Endometrial microvascular endothelial cells (primary cell): ENCODE measurements around the gene SPPL2B. TPM values are rescaled to one million over a fixed set of nuclear protein-coding genes. Genes with fewer than 3 reads are reported as not detected.

Experiments used
- in situ Hi-C: cut with HindIII; loops from 2 replicates; pipeline ENCODE4 v1.10.0; 2017; ENCODE audit warnings: low sequenced_read_pairs, low pct_unique_long_range_greater_than_20kb; ENCODE audit errors: inconsistent ontology term
- total RNA-seq: library from RNA; depleted of rRNA; stranded (reverse); fragments of >200 nt; gene quantifications from one replicate; pipeline ENCODE4 v1.2.3, GENCODE V29; 2015; ENCODE audit errors: inconsistent ontology term

Gene SPPL2B
- total RNA-seq, 1 donor from 2014 or later = 53.6 TPM

DNA sequence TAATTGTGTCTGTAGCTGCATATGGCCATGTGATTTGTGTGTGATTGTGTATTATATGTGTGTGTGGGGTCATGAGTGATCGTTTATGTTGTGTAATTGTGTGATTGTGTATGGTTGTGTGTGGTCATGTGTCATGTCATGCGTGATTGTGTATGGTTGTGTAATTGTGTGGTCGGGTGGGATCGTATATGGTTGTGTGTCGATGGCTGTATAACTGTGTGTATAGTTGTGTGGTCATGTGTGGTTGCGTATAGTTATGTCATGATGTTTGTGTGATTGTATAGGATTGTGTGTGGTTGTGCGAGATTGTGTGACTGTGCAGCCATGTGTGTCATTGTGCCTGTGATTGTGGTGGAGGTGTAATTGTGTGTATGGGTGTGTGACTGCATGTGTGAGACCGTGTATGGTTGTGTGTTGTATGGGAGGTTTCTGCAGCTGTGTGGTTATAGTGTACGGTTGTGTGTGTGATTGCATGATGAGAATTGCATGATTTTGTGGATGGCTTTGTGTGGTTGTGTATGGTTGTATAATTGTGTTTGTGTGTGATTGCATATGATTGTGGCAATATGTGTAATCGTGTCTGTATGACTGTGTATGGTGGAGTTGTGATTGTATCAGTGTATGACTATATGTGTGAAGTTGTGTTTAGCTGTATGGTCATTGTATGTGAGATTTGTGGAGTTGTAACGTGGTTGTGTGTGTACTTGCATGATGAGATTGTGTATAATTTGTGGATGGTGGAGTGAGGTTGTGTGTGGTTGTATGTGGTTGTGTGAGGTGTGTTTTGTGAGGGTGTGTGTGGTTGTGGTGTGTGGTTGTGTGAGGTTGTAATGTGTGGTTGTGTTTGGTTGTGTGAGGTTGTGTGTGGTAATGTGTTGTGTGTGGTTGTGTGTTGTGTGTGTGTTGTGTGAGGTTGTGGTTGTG, 33.8 kb downstream of the SPPL2B start:
- in situ Hi-C loops = no loop called here

DNA sequence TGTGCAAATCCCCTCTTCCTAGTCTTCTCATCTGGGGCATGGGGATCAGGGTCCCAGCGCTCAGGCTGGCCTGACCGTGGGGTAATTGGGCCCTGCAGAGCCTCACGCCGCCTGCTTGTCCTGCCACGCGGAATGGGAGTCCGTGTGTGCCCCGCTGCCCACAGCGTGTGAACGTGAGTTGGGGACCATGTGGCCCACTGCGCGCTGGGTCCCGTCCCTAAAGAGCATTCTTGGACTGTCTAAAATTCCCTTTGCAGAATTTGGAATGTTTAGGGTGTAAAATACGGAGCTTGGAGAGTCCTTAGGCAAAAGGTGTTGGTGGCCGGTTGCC, 34.5 kb downstream of the SPPL2B start:
- in situ Hi-C loops = no loop called here

DNA sequence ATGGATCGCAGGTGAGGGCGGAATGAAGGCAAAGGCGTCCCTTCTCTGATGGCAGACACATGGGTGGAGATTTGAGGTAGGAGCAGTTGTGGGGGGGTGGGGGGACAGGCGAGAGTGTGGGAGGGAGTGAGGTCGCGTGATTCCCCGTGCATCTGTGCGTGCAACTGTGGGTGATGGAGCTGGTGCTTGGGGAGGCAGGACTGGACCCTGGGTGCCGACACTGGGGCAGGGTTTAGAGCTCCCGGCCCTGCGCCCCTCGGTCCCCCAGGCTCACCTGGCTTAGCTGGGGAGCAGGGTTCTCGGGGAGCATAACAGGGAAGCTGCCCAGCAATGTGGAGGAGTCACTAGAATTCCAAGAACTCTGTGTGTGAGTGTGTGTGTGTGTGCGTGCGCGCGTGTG, 34.9 kb downstream of the SPPL2B start:
- in situ Hi-C loops = no loop called here

DNA sequence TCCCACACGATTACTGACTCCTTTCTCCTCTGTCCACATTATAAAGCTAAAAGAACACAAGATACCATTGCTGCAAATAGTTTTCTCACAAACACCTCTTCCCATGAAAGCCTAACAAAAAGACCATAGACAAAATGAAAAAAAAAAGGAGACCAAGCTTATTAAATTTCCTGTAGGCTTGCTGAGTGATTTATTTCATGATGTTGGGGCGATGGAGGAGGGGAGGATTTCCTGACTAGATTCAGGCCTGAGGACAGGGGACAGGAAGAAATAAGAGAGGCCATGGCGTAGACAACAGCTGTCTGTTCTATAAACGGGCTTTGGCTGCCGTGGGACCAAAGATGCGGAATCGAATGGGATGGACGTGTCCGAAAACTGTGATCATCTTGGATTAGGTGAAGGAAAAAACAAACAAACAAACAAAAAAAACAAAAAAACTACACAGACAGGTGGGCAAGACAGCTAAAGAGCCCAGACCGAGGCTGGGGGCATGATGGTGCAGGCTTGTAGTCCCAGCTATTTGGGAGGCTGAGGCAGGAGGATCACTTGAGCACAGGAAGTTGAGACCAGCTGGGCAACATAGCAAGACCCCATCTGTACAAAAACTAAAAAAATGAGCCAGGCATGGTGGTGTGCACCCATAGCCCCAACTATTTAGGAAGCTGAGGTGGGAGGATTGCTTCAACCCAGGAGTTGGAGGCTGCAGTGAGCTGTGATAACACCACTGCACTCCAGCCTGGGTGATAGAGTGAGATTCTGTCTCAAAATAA, 36.9 kb downstream of the SPPL2B start:
- in situ Hi-C loops = no loop called here

DNA sequence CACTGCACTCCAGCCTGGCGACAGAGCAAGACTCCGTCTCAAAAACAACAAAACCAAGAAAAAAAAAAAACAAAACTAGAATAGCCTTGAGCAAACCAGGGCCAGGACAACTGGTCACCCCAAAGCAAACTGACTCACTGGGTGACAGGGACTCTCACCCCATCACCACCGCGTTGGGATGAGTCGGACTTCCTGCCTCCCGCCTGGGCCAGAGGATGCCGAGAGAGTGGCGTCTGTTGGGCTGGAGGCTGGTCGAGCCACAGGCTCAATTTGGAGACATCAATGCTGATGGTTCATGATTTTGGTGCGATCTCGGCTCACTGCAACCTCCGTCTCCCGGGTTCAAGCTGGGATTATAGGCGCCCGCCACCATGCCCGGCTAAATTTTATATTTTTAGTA, 43.2 kb downstream of the SPPL2B start:
- in situ Hi-C loops = no loop called here

DNA sequence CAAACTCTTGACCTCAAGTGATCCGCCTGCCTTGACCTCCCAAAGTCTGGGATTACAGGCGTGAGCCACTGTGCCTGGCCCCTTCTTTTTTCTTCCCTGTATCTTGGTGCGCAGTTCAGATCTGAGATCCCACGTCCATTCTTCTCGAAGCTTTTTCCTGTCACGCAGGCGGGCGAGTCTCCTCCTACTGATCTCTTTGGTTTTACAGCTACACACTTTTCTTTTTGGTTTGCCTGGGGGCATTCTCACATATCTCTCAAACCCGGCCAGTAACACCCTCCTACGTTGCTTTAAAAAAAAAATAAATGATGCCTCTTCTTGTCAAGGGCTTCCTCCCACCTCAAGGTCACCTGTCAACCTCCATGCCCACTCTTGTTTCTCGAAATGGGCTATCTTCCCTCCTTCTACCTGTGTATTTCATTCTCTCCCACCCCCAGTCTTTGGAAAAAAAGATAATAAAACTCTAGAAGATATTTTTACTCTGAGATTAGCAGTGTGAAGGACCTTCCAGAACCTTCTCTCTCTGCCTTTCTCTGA, 43.7 kb downstream of the SPPL2B start:
- in situ Hi-C loops = no loop called here

DNA sequence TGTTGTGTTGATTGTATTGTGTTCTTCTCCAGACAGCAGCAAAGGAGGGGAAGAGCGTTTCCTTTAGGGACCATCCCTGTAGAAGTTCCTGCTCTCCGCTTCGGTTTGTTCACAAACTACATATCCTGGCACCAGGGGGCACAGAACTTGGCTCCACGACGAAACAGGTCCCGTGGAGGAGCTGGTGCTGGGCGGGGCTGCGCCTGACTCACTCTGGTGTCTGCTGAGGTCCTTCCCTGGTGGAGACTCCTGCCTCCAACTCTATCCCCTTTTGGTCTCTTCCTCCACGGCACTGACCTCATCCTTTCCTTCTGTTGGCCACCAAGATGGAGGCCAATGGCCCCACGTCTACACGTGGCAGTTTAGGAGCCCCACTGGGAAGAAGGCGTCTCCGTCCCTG, 46.3 kb downstream of the SPPL2B start:
- in situ Hi-C loops = no loop called here

DNA sequence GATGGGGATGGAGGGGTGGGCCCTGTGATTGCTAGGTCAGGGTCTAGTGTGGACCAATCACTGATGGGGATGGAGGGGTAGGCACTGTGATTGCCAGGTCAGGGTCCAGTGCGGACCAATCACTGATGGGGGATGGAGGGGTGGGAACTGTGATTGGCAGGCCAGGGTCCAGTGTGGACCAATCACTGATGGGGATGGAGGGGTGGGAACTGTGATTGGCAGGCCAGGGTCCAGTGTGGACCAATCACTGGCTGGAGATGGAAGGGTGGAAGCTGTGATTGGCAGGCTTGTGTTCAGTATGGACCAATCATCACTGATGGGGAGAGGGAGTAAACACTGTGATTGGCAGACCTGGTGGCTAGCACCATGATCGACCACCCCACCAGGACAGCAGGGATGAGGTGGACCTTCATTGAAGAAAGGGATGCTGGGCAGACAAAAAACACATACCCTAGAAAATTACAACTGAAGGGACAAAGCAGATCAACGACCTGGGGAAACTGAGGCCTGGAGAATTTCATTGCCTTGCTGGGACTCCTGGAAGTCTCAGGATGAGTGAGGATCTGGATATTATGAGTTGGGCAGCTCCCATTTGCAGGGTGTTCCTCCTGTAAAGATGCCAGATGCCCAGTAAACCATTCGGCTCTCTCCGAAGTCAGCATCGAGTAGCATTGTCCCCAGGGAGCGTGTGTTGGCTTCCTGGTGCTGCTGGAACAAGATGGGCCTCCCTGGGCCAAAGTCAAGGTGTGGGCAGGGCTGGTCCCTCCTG, 47.1 kb downstream of the SPPL2B start:
- in situ Hi-C loops = no loop called here

DNA sequence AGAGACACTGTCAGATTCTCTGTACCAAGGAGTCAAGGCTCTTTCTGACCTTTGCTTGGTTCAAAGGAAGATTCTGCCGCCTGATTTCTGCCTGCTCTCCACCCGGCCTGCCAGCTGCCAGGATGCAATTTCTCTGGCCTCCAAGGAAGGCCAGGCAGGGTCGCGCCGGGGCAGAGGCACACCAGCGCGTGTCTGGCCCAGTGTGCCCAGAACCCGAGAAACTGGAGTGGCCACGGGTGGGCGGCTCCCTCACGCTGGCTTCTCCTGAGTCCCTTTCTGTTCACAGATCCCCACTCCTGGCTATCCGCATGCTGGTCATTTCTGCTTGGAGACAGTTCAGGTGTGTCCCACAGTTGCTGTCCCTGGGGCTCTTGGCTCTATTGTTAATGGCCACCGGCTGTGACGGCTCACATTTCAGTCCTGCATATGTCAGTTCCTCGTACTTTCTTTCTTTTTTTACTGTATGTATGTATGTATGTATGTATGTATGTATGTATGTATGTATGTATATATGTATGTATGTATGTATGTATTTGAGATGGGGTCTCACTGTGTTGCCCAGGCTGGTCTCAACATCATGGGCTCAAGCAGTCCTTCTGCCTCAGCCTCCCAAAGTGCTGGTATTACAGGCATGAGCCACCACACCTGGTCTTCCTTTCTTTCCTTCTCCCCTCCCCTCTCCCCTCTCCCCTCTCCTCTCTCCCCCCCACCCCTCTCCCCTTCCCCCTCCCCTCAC, 48.5 kb downstream of the SPPL2B start:
- in situ Hi-C loops = no loop called here

DNA sequence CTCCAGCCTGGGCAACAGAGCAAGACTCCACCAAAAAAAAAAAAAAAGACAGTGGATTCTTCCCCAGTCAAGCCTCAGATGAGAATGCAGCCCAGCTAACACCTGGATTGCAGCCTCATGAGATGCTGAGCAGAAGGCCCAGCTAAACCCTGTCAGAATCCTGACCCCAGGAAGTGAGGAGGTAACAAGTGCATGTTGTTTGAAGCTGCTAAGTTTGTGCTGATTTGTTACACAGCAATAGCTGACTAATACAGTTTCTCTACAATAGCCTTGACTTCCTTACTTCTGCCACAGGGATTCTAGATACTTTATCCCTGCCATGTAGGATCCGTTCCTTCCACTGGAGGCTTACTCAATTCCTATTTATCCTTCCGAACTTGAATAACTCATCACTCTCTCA, 52.1 kb downstream of the SPPL2B start:
- in situ Hi-C loops = no loop called here

DNA sequence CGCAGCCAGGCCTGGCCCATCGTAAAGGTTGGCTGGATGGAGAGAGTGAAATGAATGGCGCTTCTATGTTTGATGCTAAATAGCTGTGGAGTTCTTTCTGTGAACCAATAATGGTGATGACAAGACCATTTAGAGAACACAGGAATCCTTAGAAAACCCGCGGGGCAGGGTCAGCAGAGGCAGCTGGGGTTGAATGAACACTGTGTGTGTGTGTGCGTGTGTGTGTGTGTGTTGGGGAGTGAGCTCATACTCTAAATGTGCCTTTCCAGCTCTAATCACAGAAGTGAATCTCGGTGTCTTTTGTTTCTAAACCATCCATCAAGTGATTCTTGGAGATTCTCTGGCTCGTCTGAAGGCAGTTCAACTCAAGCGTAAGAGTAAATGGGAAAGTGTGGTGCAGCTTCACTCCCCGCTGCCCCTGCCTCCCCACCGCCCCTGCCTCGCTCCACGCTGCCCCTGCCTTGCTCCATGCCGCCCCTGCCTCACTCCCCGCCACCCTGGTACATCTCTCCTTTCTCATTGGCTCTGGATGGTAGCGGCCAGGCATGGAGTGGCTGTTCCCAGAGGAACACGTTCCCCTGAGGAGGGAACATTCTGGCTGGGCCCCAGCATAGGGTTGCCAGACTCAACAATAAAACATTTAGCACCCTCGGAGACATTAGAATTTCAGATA, 52.8 kb downstream of the SPPL2B start:
- in situ Hi-C loops = no loop called here

DNA sequence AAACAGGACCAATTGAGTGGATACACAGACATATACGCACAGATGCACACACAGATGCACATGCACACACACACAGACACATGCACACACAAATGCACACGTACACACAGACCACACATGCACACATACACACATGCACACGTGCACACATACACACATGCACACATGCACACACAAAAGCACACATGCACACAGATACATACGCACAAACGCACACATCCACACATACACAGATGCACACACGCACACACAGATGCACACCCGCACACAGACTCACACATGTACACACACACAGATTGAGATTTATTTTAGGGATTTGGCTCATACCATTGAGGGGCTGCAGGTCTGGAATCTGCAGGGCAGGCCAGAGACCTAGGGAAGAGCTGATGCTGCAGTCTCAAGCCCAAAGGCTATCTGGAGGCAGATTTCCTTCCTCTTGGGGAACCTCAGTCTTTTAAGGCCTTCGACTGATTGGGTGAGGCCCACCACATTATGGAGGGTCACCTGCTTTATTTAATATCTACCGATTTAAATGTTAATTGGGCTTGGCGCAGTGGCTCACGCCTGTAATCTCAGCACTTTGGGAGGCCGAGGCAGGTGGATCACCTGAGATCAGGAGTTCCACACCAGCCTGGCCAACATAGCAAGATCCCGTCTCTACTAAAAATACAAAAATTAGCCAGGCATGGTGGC, 54.2 kb downstream of the SPPL2B start:
- in situ Hi-C loops = no loop called here

DNA sequence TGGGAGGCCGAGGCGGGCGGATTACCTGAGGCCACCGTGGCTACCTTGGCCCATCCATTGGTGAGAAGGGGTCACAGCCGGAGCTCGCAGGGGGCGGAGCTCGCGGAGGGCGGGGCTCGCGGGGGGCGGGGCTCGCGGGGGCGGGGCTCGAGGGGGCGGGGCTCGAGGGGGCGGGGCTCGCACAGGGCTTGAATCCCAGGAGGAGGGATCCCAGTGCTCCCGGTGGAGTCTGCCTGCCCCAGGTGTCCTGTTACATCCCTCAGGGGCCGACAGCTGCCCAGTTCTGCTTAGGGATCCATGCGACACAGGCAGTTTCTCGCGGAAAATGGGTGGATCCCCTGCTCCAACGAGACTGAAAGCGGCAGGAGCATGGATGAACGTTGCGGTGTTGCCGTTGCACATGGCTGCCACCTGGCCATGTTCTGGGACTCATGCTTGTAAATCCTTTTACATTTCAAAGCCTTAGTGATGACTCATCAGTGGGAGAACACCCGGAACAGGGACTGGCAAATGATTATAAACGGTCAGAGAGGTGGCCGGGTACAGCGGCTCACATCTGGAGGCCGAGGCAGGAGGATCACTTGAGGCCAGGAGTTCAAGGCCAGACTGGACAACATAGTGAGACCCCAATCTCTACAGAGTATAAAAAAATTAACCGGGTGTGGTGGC, 56.7 kb downstream of the SPPL2B start:
- in situ Hi-C loops = no loop called here

DNA sequence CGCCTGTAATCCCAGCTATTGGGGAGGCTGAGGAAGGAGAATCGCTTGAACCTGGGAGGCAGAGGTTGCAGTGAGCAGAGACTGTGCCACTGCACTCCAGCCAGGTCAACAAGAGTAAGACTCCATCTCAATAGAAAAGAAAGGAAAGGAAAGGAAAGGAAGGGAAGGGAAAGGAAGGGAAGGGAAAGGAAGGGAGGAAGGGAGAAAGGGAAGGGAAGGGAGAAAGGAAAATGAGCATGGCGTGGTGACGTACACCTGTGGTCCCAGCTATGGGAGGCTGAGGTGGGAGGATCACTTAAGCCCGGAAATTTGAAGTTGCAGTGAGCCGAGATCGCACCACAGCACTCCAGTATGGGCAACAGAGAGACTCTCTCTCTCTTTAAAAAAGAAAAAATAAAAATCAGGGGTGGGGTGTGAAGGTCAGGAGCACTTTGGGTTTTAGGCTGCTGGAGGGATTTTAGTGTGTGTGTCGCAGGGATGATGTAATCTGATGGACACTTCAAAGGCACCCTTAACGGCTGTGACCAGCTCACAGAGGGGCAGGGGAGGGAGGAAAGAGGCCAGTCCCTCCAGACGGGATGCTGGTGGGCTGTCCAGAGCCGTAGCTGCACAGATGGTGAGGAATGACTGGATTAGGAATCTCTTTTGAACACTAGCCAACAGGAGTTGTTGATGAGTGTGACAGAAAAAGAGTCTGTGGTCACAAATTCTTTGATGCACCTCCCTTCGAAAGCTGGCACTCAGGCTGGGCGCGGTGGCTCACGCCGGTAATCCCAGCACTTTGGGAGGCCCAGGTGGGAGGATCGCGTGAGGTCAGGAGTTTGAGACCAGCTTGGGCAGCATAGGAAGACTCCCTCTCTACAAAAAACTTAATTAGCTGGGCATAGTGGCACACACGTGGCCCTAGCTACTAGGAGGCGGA, 59.1 kb downstream of the SPPL2B start:
- in situ Hi-C loops = no loop called here

DNA sequence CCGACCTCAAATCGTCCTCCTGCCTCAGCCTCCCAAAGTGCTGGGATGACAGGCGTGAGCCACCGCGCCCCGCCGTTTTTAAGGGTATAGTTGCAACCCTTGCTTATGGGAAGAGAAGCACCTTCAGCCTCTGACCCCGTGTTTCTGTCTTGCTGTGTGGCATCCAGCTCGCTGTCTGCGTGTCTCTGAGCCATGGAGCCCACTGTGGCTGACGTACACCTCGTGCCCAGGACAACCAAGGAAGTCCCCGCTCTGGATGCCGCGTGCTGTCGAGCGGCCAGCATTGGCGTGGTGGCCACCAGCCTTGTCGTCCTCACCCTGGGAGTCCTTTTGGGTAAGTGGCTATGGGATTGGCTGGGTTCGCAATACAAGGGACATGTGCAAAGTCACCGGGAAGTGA, 61.1 kb downstream of the SPPL2B start:
- in situ Hi-C loops = no loop called here

DNA sequence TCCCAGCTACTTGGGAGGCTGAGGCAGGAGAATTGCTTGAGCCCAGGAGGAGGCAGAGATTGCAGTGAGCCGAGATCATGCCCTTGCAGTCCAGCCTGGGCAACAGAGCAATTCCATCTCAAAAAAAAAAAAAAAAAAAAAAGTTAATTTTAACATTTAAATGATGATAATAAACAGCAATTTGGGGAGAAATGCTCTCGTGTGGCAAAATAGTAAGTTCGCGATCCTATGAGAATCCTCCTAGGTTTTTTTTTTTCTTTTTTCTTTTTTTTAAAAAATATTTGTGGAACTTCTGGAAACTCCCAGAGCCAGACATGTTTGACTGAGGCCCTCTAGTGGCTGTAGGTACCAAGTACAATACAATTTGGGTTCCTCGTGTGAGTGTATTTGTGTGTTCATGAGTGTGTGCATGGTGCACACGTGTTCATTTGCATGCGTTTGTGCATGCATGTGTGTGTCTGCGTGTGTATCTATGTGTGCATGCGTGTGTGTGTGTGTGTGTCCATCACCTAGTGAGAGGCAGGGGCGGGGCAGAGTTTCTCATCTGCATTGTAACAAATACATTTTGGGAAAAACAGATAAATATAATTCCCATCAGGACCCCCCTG, 62.7 kb downstream of the SPPL2B start:
- in situ Hi-C loops = no loop called here
